NCI-H1436 (cell line): ENCODE data around the gene ZSCAN23.
"Not testable (repeated sequence)": the region's sequence is repeated elsewhere in the genome, so short reads cannot be mapped to it uniquely, and the experiment has no call there.

ENCODE experiments used
- DNase-seq: peaks from one replicate; lab custom pipeline; 2025; lab: John Stamatoyannopoulos, UW

ZSCAN23 gene

GRCh38 chr6:28436404-28436803 lies 6.9 kb downstream of the ZSCAN23 start:
- no peak for DNase-seq

DNA sequence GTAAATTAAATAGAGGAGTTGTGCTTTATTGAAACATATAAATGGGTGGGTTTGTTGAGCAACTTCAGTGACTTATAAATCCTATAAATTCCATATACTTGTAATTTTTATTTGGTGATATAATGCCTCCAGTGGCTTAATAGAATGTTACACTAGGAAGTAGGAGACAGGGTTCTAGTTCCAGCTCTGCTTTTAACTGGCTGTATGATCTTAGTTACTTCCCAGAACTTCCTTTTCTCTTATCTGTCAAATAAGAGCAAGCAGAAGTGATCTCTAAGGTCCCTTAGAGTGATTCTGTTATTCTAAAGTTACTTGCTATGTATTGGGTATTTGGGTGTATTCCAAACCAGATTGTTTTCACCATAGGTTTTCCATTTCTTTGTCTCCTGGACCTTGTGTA lies 10.2 kb downstream of the ZSCAN23 start:
- no peak for DNase-seq

DNA sequence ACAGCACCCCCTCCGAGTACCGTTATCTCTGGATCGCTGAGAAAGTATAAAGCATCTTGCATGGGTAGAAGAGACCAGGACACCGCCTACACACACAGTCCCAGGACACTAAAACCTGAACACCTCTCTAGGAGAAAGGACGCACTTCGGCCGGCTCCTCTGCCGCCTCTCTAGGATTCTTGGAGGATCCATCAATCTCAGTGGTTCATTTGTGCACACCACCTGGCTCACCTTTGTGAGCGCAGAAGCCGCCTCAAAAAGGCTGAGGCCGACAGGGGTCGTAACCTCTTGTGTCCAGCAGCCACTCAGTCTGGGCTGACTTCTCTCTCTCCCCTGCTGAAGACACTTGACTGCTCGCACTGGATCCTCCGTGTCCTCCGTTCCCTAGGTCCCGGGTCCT lies 13.5 kb downstream of the ZSCAN23 start:
- no peak for DNase-seq

- DNase-seq = no peak
Observed at GRCh38 chr6:28425944-28426541, 17.2 kb downstream of the ZSCAN23 start.

- DNase-seq = no peak
Observed at GRCh38 chr6:28424163-28424562, 19.1 kb downstream of the ZSCAN23 start.

DNA sequence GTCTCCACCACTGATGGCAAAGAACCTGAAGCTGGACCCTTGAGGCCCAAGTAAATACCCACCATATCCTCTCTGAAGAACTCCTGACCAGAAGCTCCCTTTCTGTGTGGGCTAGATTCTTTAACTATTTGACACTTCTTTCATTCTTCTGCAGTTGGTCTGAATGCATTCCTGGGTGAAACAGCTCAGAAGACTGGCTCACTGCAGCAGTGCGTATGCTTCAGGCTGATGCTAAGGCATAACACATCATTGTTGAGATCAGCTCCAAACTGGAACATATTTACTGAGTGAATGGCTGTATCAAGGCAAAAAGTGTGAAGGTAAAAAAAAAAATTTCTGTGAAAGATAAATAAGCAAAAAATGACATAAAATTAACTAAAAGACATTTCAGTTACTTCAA lies 19.7 kb downstream of the ZSCAN23 start:
- DNase-seq = no peak

DNA sequence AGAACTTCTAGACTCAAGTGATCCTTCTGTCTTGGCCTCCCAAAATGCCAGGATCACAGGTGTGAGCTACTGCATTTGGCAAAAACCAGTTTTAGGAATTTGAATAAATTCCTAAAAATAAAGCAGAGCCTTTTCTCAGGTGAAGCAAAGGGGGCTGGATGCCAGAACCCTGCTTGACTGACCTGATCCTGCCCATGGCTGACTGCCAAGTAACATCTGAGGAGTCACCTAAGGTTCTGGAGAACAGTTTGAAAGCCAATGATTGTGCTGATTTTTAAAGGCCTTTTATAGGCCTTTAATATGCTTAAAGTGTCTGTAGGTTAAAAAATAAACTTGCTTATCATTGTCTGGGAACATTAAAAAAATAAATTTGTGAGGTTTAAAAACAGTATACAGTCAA lies 29.6 kb downstream of the ZSCAN23 start:
- no peak for DNase-seq

GRCh38 chr6:28410767-28411166 lies 32.5 kb downstream of the ZSCAN23 start:
- no peak for DNase-seq

DNA sequence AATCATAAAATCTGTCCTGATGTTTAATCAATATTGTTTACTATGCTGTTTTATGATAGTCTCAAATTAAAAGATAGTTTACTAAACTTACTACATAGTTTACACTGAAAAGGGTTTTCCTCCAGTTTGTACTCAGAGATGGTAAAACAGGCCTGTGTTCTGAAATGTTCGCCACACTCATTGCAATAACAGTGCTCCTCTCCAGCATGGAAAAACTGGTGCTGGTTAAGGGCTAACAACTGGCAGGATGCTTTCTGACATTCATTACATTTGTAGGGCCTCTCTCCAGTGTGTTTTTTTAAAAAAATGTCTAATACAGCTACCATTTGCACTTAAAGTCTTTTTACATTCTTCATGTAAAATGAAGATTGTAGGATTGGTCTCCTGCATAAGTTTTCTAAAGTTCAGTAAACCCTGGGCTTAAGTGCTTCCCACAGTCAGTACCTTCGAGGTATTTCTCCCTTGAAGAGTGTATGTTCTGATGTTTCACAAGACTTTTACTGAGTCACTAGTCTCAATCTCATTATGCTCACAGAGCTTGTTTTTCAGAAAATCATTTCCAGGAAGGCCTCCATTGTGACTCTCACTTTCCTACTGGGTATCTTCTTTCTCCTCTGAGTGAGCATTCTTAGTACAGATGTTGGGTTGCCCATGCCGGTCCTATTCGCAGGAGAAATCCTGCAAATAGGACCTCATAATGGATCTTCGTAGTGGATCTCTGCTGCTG lies 35.1 kb downstream of the ZSCAN23 start:
- no peak for DNase-seq

DNA sequence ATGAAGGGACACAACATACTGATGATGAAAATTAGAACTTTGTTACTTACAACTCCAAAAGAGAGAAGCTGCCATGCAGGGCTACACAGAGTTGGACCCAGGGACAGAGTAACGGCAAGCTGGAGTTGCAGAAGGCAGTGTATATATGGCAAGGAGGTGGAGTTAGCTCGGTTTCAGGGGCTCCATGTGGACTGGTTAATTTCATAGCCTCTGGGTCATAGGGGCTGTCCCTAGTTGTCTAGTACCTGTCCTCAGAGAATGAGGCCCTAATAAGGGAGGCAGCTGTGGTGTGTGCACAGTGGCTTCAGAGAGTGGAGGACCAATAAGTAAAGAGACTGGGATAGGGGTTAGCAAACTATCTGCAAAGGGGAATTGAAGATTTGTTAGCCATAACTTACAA lies 35.9 kb downstream of the ZSCAN23 start:
- no peak for DNase-seq

- not testable (repeated sequence) for DNase-seq
Observed at GRCh38 chr6:28403923-28404322, 39.4 kb downstream of the ZSCAN23 start.

DNA sequence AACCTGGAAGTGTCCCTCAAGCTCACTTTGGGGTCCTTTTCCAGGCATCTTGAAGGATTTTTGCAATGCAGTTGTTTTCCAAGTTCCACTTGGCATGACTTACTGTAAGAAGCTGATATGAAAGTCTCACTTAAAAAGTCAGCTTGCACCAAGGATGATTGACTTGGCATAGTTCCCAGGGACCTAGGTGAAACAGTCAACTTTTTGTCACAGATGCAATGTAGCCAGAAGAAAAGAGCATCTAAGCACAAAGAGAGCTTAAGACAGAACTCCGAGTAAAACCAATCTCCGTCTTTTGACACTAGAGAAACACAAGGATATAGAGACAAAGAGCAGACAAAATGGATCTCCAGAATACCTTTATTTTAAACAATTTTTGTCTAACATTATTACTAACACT lies 41.1 kb downstream of the ZSCAN23 start:
- no peak for DNase-seq

GRCh38 chr6:28401172-28401571 lies 42.1 kb downstream of the ZSCAN23 start:
- DNase-seq = no peak

DNA sequence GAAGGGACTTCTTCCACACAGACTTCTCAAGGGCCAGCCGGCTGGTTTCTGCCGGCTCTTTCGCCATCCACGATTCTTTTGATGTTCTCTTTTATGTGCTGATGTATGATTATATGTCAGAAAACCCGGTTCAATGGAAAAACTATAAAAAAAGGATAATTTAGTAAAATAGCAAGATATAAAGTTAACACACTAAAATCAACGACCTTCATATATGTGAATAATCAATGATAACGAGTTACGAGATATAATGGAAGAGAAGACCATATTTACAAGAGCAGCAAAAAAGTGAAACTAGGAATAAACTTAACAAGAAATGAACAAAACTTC lies 43.2 kb downstream of the ZSCAN23 start:
- no peak for DNase-seq

DNA sequence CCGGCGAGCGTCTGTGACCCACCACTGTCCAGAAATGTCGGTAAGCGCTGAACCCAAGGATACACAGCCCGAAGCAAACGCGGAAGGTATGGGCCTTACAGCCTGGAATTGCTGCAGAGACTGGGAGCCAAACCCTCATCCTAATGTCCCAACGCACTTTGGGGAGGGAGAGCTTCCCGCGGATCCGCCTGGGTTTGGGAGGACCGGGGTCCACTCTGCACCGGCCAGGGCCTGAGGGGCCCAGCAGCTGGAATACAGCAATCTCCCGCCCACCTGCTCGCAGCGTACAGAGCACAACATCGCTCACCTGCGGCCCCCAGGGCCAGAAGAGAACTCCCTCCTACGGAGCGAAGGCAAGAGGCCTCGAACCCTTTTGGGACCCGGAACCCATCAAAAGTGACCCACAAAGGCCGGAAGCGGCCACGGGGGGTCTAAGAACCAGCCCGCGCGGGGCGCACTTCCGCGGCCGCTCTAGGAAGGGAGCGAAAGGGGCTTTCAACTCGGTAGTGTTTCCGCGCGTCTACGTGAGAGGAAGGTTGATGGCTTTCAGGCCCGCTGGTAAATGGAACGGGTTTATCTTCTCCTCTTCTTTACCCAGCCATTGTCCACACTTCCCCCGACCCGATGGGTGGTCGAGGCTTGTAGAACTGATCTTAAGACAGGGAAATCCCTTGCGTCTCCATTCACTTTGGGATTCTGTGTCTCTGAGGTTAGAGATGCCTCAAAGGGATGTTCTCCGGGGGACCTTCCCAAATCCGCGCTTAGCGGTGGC lies 43.8 kb downstream of the ZSCAN23 start, which contains the start of gene ZSCAN12:
Gene ZSCAN12 (minus strand): TSS at position 398 of the 772 bp plus-strand sequence. CDS start 1,342 bp downstream, outside the sequence.
- peak; percentile 92 for DNase-seq

DNA sequence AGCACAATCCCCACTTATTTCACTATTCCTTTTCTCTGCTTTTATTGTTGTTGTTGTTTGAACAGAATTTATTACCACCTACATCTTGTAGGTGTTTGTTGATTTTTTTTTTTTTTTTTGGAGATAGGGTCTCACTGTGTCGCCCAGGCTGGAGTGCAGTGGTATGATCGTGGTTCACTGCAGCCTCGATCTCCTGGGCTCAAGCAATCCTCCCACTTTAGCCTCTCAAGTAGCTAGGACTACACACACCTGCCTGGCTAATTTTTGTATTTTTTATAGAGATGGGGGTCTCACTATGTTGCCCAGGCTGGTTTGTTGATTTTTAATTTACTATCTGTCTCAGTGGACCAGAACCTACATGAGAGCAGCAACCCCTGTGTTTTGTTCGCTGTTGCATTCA lies 47.4 kb downstream of the ZSCAN23 start:
- DNase-seq = no peak

DNA sequence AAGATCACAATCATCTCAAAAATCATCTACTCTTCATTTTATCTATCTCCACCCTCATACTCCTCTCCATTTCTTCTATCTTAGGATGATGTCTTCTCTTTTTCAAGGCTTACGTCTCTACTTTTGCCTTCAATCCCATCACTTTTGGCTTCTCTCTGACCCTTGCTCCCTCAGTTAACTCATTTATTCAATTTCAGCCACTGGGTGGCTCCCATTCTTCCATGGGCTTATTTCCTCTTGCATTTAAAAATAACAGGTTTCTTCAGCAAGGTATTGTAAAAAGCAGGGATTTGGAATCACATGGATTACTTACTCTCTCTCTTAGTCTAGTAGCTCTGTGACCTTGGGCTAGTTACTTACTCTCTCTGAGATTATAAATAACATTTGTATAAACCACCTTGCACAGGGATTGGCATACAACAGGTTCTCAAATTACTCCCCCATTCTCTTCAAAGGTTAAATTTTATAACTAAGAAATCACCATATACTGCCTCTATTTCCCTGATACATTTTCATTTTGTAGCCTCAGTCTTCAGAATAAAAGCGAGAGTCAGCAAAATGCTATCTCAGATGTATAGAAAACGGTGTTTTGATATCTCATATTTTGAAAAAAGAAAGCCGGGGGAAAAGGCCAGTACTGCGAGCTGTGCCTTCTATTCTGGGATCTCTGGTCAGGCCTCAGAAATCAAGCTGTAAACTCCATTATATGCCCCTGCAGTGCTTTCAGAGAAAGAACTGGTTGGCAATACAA lies 49.2 kb downstream of the ZSCAN23 start:
- DNase-seq = no peak

DNA sequence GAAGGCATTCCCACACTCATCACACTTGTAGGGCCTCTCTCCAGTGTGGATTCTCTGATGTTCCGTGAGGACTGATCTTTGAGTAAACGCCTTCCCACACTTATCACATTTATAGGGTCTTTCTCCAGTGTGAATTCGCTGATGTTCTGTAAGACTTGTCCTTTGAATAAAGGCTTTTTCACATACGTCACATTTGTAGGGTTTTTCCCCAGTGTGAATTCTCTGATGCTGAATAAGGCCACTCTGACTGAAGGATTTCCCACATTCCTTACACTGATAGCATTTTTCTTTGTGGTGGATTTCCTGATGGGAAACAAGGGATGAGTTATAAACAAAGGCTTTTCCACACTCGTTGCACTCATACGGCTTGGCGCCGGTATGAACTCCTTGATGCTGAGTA lies 52.6 kb downstream of the ZSCAN23 start:
- DNase-seq = no peak

GRCh38 chr6:28384143-28384533 lies 59.2 kb downstream of the ZSCAN23 start:
- DNase-seq = no peak

GRCh38 chr6:28383235-28384142 lies 59.8 kb downstream of the ZSCAN23 start:
- DNase-seq = peak; percentile 41
